Measurements from ENCODE around the gene CLIC4.

Gene CLIC4

DNA sequence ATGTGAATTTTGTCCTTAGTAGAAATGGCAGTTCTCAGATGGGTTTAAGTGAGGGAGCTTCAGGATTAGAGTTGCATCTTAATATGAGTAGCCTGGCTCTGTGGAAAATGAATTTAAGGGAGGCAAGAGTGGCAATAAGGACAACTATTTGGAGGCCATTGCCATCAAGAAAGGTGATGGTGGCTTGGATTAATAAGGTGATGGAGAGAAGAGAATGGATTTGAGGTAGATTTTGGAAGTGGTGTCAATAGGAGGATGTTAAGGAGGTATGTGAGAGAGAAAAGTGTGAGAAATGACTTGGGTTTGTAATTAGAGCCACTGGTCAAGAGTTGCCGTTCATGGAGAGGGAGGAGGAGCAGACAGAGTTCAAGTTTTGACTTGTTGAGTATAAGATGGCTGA lies 16.3 kb downstream of the CLIC4 start:
- DNase-seq (ENCODE audit: insufficient read length, low spot score) (no peak), FAIRE-seq (no peak)
- TF ChIP-seq SPI1 (IDR thresholded peaks at IDR 0.05; ENCODE audit: low read depth, low read length) (no peak), POLR2A (IDR thresholded peaks at IDR 0.05; ENCODE audit: low read depth, low read length) (no peak), POLR2AphosphoS5 (IDR thresholded peaks at IDR 0.05; ENCODE audit: low read depth, low read length) (no peak), PAX5 (IDR thresholded peaks at IDR 0.05; ENCODE audit: insufficient read depth, low read length, severe bottlenecking) (no peak), TAF1 (IDR thresholded peaks at IDR 0.05; ENCODE audit: low read depth, low read length) (no peak)

- FAIRE-seq (no peak), DNase-seq (ENCODE audit: insufficient read length, low spot score) (no peak)
- TF ChIP-seq SPI1 (IDR thresholded peaks at IDR 0.05; ENCODE audit: low read depth, low read length) (peak; percentile 49), TAF1 (IDR thresholded peaks at IDR 0.05; ENCODE audit: low read depth, low read length) (no peak)
Observed at GRCh38 chr1:24762133-24762676, 17.0 kb downstream of the CLIC4 start.

DNA sequence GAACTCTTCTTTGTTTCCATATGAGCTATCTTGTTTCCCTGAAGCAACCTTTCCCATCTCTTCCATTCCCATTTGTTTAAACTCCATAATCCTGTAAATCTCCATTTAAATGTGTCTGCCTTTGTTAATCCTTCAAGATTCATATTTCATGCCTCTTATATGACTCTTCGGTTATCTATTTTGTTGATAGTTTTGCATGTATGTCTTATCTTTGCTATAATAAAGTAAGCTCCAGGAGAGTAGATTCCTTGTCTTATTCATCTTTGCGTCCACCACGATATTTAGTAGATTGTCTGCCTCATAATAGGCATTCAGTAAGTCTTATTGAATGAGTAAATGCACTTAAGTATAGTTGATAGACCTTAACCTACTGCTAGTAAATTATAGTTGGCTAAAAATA lies 18.4 kb downstream of the CLIC4 start:
- FAIRE-seq, result no peak
- no peak for TF ChIP-seq POU2F2 (IDR thresholded peaks at IDR 0.05; ENCODE audit: low read depth, low read length)
- no peak for TF ChIP-seq PAX5 (IDR thresholded peaks at IDR 0.05; ENCODE audit: insufficient read depth, low read length, severe bottlenecking)
- no peak for TF ChIP-seq SPI1 (IDR thresholded peaks at IDR 0.05; ENCODE audit: low read depth, low read length)
- TF ChIP-seq POLR2A (IDR thresholded peaks at IDR 0.05; ENCODE audit: low read depth, low read length), result no peak
- TF ChIP-seq POLR2AphosphoS5 (IDR thresholded peaks at IDR 0.05; ENCODE audit: low read depth, low read length), result no peak
- no peak for TF ChIP-seq TAF1 (IDR thresholded peaks at IDR 0.05; ENCODE audit: low read depth, low read length)
- DNase-seq (ENCODE audit: insufficient read length, low spot score), result no peak

DNA sequence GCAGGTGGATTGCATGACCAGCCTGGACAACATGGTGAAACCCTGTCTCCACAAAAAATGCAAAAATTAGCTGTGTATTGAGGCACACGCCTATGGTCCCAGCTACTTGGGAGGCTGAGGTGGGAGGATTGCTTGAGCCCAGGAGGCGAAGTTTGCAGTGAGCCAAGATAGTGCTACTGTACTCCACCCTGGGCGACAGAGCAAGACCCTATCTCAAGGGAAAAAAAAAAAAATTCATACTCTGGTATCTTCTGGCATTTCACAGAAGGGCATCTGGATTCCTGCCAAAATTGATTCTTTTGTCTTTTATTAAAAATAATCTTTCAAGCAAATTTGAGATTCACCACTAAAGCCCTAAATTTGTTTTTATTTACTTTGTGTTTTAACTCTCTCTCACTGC lies 19.2 kb downstream of the CLIC4 start:
- no peak for FAIRE-seq
- TF ChIP-seq POU2F2 (IDR thresholded peaks at IDR 0.05; ENCODE audit: low read depth, low read length), result no peak
- no peak for TF ChIP-seq POLR2AphosphoS5 (IDR thresholded peaks at IDR 0.05; ENCODE audit: low read depth, low read length)
- no peak for DNase-seq (ENCODE audit: insufficient read length, low spot score)

- TF ChIP-seq TAF1 (IDR thresholded peaks at IDR 0.05; ENCODE audit: low read depth, low read length) (no peak), POLR2A (IDR thresholded peaks at IDR 0.05; ENCODE audit: low read depth, low read length) (no peak), POU2F2 (IDR thresholded peaks at IDR 0.05; ENCODE audit: low read depth, low read length) (no peak), POLR2AphosphoS5 (IDR thresholded peaks at IDR 0.05; ENCODE audit: low read depth, low read length) (no peak), SPI1 (IDR thresholded peaks at IDR 0.05; ENCODE audit: low read depth, low read length) (no peak), PAX5 (IDR thresholded peaks at IDR 0.05; ENCODE audit: insufficient read depth, low read length, severe bottlenecking) (no peak)
- FAIRE-seq (no peak), DNase-seq (ENCODE audit: insufficient read length, low spot score) (no peak)
Observed at GRCh38 chr1:24764848-24765247, 19.6 kb downstream of the CLIC4 start.

GRCh38 chr1:24765308-24765988 lies 20.2 kb downstream of the CLIC4 start:
- TF ChIP-seq SPI1 (IDR thresholded peaks at IDR 0.05; ENCODE audit: low read depth, low read length) (no peak), PAX5 (IDR thresholded peaks at IDR 0.05; ENCODE audit: insufficient read depth, low read length, severe bottlenecking) (no peak), POLR2AphosphoS5 (IDR thresholded peaks at IDR 0.05; ENCODE audit: low read depth, low read length) (no peak), TAF1 (IDR thresholded peaks at IDR 0.05; ENCODE audit: low read depth, low read length) (no peak), POU2F2 (IDR thresholded peaks at IDR 0.05; ENCODE audit: low read depth, low read length) (no peak), POLR2A (IDR thresholded peaks at IDR 0.05; ENCODE audit: low read depth, low read length) (no peak)
- DNase-seq (ENCODE audit: insufficient read length, low spot score), result no peak
- no peak for FAIRE-seq

DNA sequence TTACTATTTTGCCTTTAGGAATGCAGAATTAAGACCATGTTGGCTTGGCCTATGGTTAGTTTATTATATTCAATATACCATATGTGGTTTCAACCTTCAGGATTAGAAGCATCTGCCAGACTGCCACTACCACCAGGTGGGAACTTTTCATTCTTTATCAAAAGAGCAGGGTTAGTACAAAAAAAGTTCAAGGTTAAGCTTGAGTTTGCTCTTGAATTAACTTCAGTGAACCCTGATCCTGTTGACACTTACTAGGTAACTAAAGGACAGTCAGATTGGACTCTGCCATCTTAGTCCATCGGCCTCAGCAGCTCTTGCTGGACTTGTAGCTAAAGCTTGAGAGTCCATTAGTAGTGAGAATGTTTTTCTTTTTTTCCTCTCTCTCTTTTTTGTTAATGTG lies 22.1 kb downstream of the CLIC4 start:
- TF ChIP-seq POLR2AphosphoS5 (IDR thresholded peaks at IDR 0.05; ENCODE audit: low read depth, low read length) (no peak), TAF1 (IDR thresholded peaks at IDR 0.05; ENCODE audit: low read depth, low read length) (no peak), PAX5 (IDR thresholded peaks at IDR 0.05; ENCODE audit: insufficient read depth, low read length, severe bottlenecking) (no peak), POU2F2 (IDR thresholded peaks at IDR 0.05; ENCODE audit: low read depth, low read length) (no peak), POLR2A (IDR thresholded peaks at IDR 0.05; ENCODE audit: low read depth, low read length) (no peak), SPI1 (IDR thresholded peaks at IDR 0.05; ENCODE audit: low read depth, low read length) (no peak)
- DNase-seq (ENCODE audit: insufficient read length, low spot score) (no peak), FAIRE-seq (no peak)

- no peak for DNase-seq (ENCODE audit: insufficient read length, low spot score)
- no peak for FAIRE-seq
- TF ChIP-seq POU2F2 (IDR thresholded peaks at IDR 0.05; ENCODE audit: low read depth, low read length) (no peak), TAF1 (IDR thresholded peaks at IDR 0.05; ENCODE audit: low read depth, low read length) (no peak), SPI1 (IDR thresholded peaks at IDR 0.05; ENCODE audit: low read depth, low read length) (no peak), POLR2A (IDR thresholded peaks at IDR 0.05; ENCODE audit: low read depth, low read length) (no peak), PAX5 (IDR thresholded peaks at IDR 0.05; ENCODE audit: insufficient read depth, low read length, severe bottlenecking) (no peak), POLR2AphosphoS5 (IDR thresholded peaks at IDR 0.05; ENCODE audit: low read depth, low read length) (no peak)
Observed at GRCh38 chr1:24768873-24769605, 23.8 kb downstream of the CLIC4 start.

- DNase-seq (ENCODE audit: insufficient read length, low spot score), result no peak
- FAIRE-seq, result no peak
- TF ChIP-seq SPI1 (IDR thresholded peaks at IDR 0.05; ENCODE audit: low read depth, low read length) (peak; percentile 52), POU2F2 (IDR thresholded peaks at IDR 0.05; ENCODE audit: low read depth, low read length) (no peak)
Observed at GRCh38 chr1:24769656-24770651, 24.7 kb downstream of the CLIC4 start.
